Activated CD8-positive, alpha-beta memory T cell treated with anti-CD3 and anti-CD28 coated beads for 36 hours (primary cell): ENCODE results near the gene NR1D1. TPM values are rescaled to one million over a fixed set of nuclear protein-coding genes. Genes with fewer than 3 reads are reported as not detected.

Experiments used
- CTCF ChIA-PET: fragments of 350-600 bp; sonication (Branson Sonifier 250); formaldehyde crosslinking; loops from one replicate; lab custom pipeline; 2021; ENCODE audit warnings: antibody characterized with exemption; lab: Charles Lee
- POLR2A ChIA-PET: fragments of 350-600 bp; sonication (Branson Sonifier 250); formaldehyde crosslinking; loops from one replicate; lab custom pipeline; 2021; ENCODE audit warnings: antibody characterized with exemption; lab: Charles Lee
- total RNA-seq, 2 experiments: library from RNA; stranded (reverse); gene quantifications; one replicate each; pipeline ENCODE4 v1.2.3, GENCODE V29; 2021

NR1D1 gene
- total RNA-seq = 1 to 10 TPM; 7.7 to 8.3 TPM

GRCh38 chr17:40100419-40100668 lies at the start of gene NR1D1:
TSS of gene NR1D1 (minus strand) at chr17:40100589. CDS start at chr17:40100094, 495 bp downstream.
- POLR2A ChIA-PET = interaction anchor here (0.5 to 1.5 kb wide), 5 partner anchors 13 to 37 kb away, joined by 3 to 7 read pairs (median 5); partner anchors contain the start of gene THRA
- CTCF ChIA-PET = interaction anchor here (0.6 to 12.0 kb wide), 6 partner anchors 11 to 353 kb away, joined by 3 to 104 read pairs (median 8); no protein-coding TSS in a partner anchor

GRCh38 chr17:40148527-40148926 lies 48.1 kb upstream of the NR1D1 start:
- ChIA-PET POLR2A (interaction anchor here (0.6 to 1.2 kb wide), 3 partner anchors 9 to 542 kb away, joined by 3 to 5 read pairs (median 4); no protein-coding TSS in a partner anchor), CTCF (interaction anchor here (1.1 to 1.6 kb wide), 4 partner anchors 10 to 210 kb away, joined by 3 to 5 read pairs (median 4); no protein-coding TSS in a partner anchor)

GRCh38 chr17:40145476-40145875 lies 45.1 kb upstream of the NR1D1 start:
- ChIA-PET POLR2A (no interaction called here), CTCF (interaction anchor here (1.5 kb wide), 1 partner anchor 32 kb away, joined by 3 read pairs; no protein-coding TSS in a partner anchor)

- POLR2A ChIA-PET = interaction anchor here (0.7 kb wide), 1 partner anchor 681 kb away, joined by 3 read pairs; no protein-coding TSS in a partner anchor
These were observed 42.8 kb upstream of the NR1D1 start for GRCh38 chr17:40143166-40143565.

GRCh38 chr17:40139566-40140058 lies 39.2 kb upstream of the NR1D1 start:
- POLR2A ChIA-PET = interaction anchor here (0.7 to 2.9 kb wide), 7 partner anchors 9 to 28 kb away, joined by 3 to 20 read pairs (median 5); partner anchors contain the start of gene MSL1
- CTCF ChIA-PET = interaction anchor here (1.0 to 2.1 kb wide), 6 partner anchors 17 to 71 kb away, joined by 3 to 15 read pairs (median 4); partner anchors contain the start of gene MSL1

More at GRCh38 chr17:40143166-40143565, 42.8 kb upstream of the NR1D1 start:
- CTCF ChIA-PET = interaction anchor here (1.3 kb wide), 1 partner anchor 25 kb away, joined by 3 read pairs; no protein-coding TSS in a partner anchor

- CTCF ChIA-PET = no interaction called here
- POLR2A ChIA-PET = interaction anchor here (0.6 kb wide), 2 partner anchors 15 to 627 kb away, joined by 3 to 6 read pairs; no protein-coding TSS in a partner anchor
These were observed 35.4 kb upstream of the NR1D1 start for GRCh38 chr17:40135817-40136216.

GRCh38 chr17:40134184-40134583 lies 33.8 kb upstream of the NR1D1 start:
- POLR2A ChIA-PET = interaction anchor here (0.6 to 1.0 kb wide), 2 partner anchors 15 to 19 kb away, joined by 3 to 4 read pairs; no protein-coding TSS in a partner anchor

GRCh38 chr17:40130352-40131042 lies 30.1 kb upstream of the NR1D1 start:
- CTCF ChIA-PET = no interaction called here
- POLR2A ChIA-PET = interaction anchor here (0.5 kb wide), 1 partner anchor 11 kb away, joined by 3 read pairs; no protein-coding TSS in a partner anchor

More at GRCh38 chr17:40134184-40134583, 33.8 kb upstream of the NR1D1 start:
- CTCF ChIA-PET = interaction anchor here (1.7 kb wide), 1 partner anchor 58 kb away, joined by 4 read pairs; no protein-coding TSS in a partner anchor

- CTCF ChIA-PET = no interaction called here
- POLR2A ChIA-PET = no interaction called here
These were observed 29.1 kb upstream of the NR1D1 start for GRCh38 chr17:40129498-40129897.

GRCh38 chr17:40124279-40125141 lies 24.1 kb upstream of the NR1D1 start:
- CTCF ChIA-PET = interaction anchor here (0.7 to 3.1 kb wide), 11 partner anchors 8 to 98 kb away, joined by 3 to 19 read pairs (median 3); partner anchors contain the start of gene CASC3
- POLR2A ChIA-PET = interaction anchor here (0.5 to 1.9 kb wide), 8 partner anchors 11 to 414 kb away, joined by 3 to 22 read pairs (median 3); partner anchors contain the start of gene NR1D1

GRCh38 chr17:40123811-40124114 lies 23.4 kb upstream of the NR1D1 start:
- CTCF ChIA-PET = interaction anchor here (0.8 to 3.1 kb wide), 12 partner anchors 9 to 97 kb away, joined by 3 to 19 read pairs (median 3); partner anchors contain the start of gene CASC3
- POLR2A ChIA-PET = interaction anchor here (0.7 to 2.4 kb wide), 6 partner anchors 11 to 45 kb away, joined by 3 to 22 read pairs (median 4); partner anchors contain the start of genes CASC3 and NR1D1

- POLR2A ChIA-PET = interaction anchor here (0.7 to 2.4 kb wide), 5 partner anchors 10 to 33 kb away, joined by 3 to 22 read pairs (median 3); partner anchors contain the start of gene CASC3
- CTCF ChIA-PET = interaction anchor here (0.8 to 3.1 kb wide), 11 partner anchors 9 to 96 kb away, joined by 3 to 19 read pairs (median 3); partner anchors contain the start of gene CASC3
These were observed 22.8 kb upstream of the NR1D1 start for GRCh38 chr17:40122999-40123810.

- POLR2A ChIA-PET = interaction anchor here (0.6 to 2.4 kb wide), 8 partner anchors 9 to 46 kb away, joined by 3 to 22 read pairs (median 4); partner anchors contain the start of gene CASC3
- CTCF ChIA-PET = interaction anchor here (0.6 to 3.1 kb wide), 6 partner anchors 9 to 106 kb away, joined by 3 to 19 read pairs (median 10); partner anchors contain the start of gene CASC3
These were observed 22.0 kb upstream of the NR1D1 start for GRCh38 chr17:40122136-40122998.

GRCh38 chr17:40121181-40122135 lies 21.1 kb upstream of the NR1D1 start, which contains the start of gene MSL1:
TSS of gene MSL1 (plus strand) at chr17:40121971. CDS start at chr17:40122613, 642 bp downstream.
- ChIA-PET CTCF (interaction anchor here (1.0 to 3.1 kb wide), 5 partner anchors 8 to 71 kb away, joined by 3 to 19 read pairs (median 15); partner anchors contain the start of gene CASC3), POLR2A (interaction anchor here (0.6 to 2.4 kb wide), 5 partner anchors 8 to 47 kb away, joined by 3 to 11 read pairs (median 4); partner anchors contain the start of gene CASC3)

GRCh38 chr17:40115101-40115436 lies 14.7 kb upstream of the NR1D1 start:
- POLR2A ChIA-PET = interaction anchor here (0.5 to 1.2 kb wide), 2 partner anchors 25 to 233 kb away, joined by 3 to 4 read pairs; partner anchors contain the start of gene CASC3
- CTCF ChIA-PET = interaction anchor here (0.8 to 4.9 kb wide), 4 partner anchors 8 to 77 kb away, joined by 3 to 31 read pairs (median 12); partner anchors contain the start of gene MSL1
